GM18499 (cell line): ENCODE measurements around the gene SEPTIN8.
"Not testable (repeated sequence)": the region's sequence is repeated elsewhere in the genome, so short reads cannot be mapped to it uniquely, and the experiment has no call there.

Experiments used
- ATAC-seq: cut with Tn5 transposase; IDR thresholded peaks from one replicate; pipeline ENCODE4 v1.9.1; 2021; ENCODE audit warnings: moderate number of reproducible peaks; ENCODE audit not compliant: insufficient read depth, unreplicated experiment

Gene SEPTIN8

GRCh38 chr5:132813599-132814502 is 36.8 kb upstream of the SEPTIN8 start:
- ATAC-seq = no peak

DNA sequence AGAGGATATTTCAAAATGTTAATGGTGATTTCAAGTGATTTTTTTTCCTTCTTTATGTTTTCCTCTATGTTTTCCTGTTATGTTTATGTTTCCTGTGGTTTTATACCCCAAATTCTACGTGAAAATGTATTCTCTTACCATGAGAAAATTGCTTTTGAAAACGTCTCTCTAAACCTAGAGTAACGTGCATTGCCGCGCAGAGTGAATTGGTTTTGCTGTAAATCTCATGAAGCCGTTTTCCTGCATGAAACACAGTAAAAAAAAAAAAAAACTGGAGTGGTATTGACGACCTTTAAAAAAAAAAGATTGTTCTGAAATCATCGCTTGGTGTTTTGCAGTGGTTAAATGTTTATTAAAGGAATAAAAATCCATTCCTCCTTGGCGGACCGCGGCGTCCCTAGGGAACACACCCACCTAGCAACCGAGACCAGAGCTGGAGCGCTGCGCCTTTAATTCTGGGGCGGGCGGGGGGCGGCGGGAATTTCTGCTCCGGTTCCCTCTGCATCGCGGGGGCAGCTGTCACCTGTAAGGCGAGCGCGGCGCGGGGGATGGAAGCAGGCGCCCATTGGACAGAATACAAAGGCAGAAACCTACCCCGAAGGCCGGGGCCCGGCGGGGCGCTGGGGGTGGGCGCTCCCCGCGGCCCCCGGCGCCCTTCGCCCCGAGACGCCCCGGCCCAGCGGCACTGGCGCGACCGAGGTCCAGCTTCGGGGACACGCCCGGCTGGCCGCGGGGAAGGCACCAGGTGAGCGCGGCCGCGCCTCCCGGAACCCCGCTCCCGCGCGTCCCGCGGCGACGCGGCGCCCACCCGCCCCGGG is 36.0 kb upstream of the SEPTIN8 start, which contains the start of gene SOWAHA:
Gene SOWAHA, plus strand, starts transcription at position 522 of the 818 bp plus-strand sequence. CDS start 320 bp downstream, outside the sequence.
- no peak for ATAC-seq

DNA sequence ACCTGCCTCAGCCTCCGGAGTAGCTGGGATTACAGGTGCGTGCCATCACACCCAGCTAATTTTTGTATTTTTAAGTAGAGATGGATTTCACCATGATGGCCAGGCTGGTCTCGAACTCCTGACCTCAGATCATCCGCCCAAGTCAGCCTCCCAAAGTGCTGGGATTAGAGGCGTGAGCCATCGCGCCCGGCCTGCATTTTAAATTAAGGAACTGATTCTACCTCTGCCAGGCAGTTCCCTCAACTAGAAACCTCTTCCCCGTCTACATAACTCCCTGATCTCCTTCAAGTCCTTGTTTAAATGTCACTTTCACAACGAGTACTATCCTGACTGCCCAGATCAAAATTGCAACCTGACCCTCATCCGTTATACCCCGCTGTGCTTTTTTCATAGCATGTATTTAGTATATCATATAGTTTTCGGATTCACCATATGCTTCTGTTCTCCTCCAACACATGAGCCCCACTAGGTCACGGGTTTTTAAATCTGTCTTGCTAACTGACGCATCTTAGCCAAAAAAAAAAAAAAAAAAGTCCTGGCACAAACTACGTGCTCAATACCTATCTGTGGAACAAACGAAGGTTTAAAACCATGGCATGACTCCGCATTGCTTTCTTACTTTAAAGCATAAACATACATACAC is 35.2 kb upstream of the SEPTIN8 start:
- no peak for ATAC-seq

DNA sequence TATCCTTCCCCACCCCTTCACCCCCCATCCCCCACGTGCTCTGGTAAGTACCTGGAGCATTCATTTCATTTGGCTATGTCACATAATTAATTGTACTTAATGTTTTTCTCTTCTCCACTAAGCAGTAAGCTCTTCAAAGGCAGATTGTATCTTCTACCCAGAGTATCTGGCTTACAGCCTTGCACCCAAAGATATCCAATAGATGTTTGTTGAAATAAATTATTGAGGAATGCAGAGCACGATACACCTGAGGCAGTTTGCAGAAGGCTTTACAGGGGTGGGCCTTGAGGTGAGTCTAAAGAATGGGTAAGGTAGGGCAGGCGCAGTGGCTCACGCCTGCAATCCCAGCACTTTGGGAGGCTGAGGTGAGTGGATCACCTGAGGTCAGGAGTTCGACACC is 33.6 kb upstream of the SEPTIN8 start:
- ATAC-seq = no peak

GRCh38 chr5:132808866-132809265 is 31.8 kb upstream of the SEPTIN8 start:
- no peak for ATAC-seq

- ATAC-seq = no peak
Observed at GRCh38 chr5:132808448-132808847, 31.4 kb upstream of the SEPTIN8 start.

- no peak for ATAC-seq
Observed at GRCh38 chr5:132807163-132807838, 30.3 kb upstream of the SEPTIN8 start.

- ATAC-seq = not testable (repeated sequence)
Observed at GRCh38 chr5:132806804-132807162, 29.7 kb upstream of the SEPTIN8 start.

GRCh38 chr5:132805872-132806271 is 28.8 kb upstream of the SEPTIN8 start:
- not testable (repeated sequence) for ATAC-seq

DNA sequence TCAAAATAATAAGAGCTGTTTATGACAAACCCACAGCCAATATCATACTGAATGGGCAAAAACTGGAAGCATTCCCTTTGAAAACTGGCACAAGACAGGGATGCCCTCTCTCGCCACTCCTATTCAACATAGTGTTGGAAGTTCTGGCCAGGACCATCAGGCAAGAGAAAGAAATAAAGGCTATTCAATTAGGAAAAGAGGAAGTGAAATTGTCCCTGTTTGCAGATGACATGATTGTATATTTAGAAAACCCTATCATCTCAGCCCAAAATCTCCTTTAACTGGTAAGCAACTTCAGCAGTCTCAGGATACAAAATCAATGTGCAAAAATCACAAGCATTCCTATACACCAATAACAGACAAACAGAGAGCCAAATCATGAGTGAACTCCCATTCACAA is 27.2 kb upstream of the SEPTIN8 start:
- not testable (repeated sequence) for ATAC-seq

DNA sequence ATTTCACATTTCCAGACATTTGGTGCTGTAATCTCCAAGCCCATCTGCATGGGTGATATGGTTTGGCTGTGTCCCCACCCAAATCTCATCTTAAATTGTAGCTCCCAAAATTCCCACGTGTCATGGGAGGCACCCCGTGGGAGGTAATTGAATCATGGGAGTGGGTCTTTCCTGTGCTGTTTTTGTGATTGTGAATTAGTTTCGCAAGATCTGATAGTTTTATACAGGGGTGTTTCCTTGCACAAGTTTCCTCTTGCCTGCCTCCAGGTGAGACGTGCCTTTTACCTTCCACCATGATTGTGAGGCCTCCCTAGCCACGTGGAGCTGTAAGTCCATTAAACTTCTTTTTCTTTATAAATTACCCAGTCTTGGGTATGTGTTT is 25.6 kb upstream of the SEPTIN8 start:
- ATAC-seq = not testable (repeated sequence)

DNA sequence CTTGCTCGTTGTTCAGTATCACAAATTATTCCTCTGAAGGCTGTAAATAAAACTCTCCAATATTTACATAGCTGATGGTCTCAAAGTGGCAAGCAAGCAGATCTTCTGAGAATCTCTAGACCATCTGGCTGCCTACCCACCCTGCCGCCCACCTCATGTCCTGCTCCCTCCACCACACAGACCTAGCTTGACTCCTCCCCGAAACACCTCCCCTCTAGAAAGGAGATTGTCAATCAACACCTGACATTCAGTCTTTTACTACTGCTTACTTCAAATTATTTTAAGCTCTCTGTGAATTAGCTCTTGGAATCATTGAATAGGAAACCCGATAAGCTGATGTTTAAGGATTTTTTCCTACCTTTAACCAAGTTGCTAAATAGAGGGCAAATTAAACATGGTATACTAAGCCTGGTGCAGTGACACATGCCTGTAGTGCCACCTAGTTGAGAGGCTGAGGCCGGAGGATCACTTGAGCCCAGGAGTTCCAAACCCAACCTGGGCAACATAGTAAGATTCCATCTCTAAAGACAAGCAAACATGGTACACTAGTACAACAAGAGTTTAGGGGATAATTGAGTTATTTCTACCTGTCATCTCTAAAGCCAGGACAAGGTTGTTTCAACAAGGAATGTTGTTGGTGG is 25.1 kb upstream of the SEPTIN8 start:
- ATAC-seq = no peak

DNA sequence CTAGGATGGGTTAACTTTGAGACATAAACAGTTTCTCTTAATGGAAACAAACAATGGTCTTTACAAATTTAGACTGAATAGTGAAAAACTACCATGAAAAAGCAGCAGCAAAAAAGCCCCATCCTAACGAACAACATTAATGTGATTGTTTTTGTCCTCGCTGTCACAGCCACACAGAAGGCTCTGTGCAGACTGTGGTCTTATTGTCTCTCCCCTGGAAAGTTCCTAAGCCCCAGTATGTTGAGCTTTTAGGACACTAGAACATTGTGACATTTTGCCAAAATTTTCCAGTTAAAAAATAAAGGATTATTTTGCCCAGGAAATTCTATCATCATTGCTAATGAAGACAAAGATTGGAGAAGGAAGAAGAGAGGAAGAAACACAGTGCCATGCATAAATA is 23.5 kb upstream of the SEPTIN8 start:
- no peak for ATAC-seq

- ATAC-seq = no peak
Observed at GRCh38 chr5:132799392-132799791, 22.4 kb upstream of the SEPTIN8 start.

- ATAC-seq = no peak
Observed at GRCh38 chr5:132797651-132798050, 20.6 kb upstream of the SEPTIN8 start.

- no peak for ATAC-seq
Observed at GRCh38 chr5:132791026-132791425, 14.0 kb upstream of the SEPTIN8 start.

DNA sequence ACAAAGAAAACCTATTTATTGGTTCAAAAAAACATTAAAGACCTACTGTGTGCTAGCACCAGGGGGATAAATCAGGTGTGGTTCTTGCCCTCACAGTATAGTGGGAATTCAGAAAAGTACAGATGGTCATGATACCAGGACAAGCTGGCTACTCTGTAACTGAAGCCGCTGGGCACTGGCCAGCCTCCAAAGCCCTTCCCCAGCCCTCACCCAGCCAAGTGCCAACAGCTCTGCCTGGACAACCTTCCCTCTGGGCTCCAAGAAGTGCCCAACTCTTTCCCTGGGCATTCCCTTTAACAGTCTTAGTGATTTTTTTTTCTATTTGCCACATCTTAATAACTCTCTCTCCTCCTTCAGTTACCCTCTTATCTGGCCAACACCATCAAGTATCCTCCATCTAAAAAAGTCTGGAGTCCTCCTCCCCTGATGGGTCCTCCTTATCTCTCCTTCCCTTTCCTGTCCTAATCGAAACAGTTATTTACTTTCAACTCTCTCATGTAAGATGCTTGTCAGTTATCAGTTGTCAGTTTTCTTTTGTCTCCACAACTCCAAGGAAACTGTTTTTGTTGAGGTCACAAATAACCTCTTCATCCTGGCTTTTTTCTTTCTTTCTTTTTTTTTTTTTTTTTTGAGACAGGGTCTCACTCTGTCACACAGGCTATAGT is 13.3 kb upstream of the SEPTIN8 start:
- ATAC-seq = no peak

DNA sequence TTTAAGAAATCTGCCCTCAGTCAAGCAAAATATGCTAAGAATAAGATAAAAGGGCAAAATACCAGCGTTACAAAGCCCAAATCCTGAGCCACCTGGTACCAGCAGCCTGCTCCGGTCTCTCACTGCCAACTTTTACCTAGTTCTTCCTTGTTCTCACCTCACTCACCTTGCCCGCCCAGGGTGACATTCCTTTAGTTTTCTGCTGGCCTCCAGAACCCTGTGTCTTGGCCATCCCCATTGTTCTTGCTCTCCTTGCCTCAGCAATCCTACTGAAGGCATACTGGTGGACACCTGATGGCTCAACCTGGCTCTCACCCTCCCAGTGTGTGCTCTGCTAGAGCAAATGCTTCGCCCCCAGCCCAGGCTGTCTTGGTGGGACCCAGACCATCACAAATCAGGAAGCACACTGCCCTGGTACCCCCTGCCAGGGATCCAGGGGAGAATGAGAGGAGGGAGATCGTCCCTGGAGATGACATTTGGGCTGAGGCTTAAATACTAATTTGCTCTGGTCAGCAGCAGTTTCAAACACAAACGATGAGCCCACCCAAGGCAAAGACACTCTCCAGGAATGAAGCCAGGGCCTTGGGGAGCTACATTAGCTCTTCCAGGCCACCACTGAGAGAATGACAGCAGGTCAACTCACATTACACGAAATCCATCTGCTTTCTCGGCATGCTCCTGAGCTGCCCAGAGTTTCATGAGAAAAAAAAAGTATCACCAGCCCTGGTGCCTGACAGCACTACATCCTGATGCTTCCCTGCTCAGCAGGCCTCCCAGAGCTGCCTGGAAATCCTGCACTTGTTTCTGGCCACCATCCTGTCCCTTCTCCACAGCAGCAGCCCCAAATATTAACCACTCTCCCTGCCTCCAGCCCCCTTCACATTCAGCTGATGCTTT is 12.2 kb upstream of the SEPTIN8 start:
- no peak for ATAC-seq
